SK-N-SH treated with all-trans-retinoic acid at 6 μM for 48 hours (cell line): ENCODE measurements around the gene ABCG4.

ENCODE experiments used
- ARNTL ChIP-seq: fragments of 450-650 bp; formaldehyde crosslinking; IDR thresholded peaks from 2 replicates; pipeline ENCODE4 v1.5.0; 2020; ENCODE audit warnings: low read depth, mild to moderate bottlenecking, moderate library complexity, borderline replicate concordance
- BACH2 ChIP-seq: fragments of 250-450 bp; sonication (Bioruptor Pico); IDR thresholded peaks from 2 replicates; pipeline ENCODE4 v1.9.0; 2021; ENCODE audit warnings: mild to moderate bottlenecking, borderline replicate concordance
- CREB5 ChIP-seq: fragments of 250-450 bp; sonication (Bioruptor Pico); IDR thresholded peaks from 2 replicates; pipeline ENCODE4 v1.5.1; 2020; ENCODE audit warnings: low read depth, mild to moderate bottlenecking, moderate library complexity
- ESRRG ChIP-seq: fragments of 250-450 bp; sonication (Bioruptor Pico); IDR thresholded peaks from 2 replicates; pipeline ENCODE4 v1.6.1; 2021; ENCODE audit warnings: mild to moderate bottlenecking
- GLIS3 ChIP-seq: fragments of 250-450 bp; sonication (Bioruptor Pico); IDR thresholded peaks from 2 replicates; pipeline ENCODE4 v1.5.0; 2020; ENCODE audit warnings: mild to moderate bottlenecking, moderate library complexity
- ISL1 ChIP-seq: fragments of 250-450 bp; sonication (Bioruptor Pico); IDR thresholded peaks from 2 replicates; pipeline ENCODE4 v2.1.2; 2022; ENCODE audit warnings: mild to moderate bottlenecking, moderate library complexity
- PATZ1 ChIP-seq: fragments of 250-450 bp; sonication (Bioruptor Pico); IDR thresholded peaks from 2 replicates; pipeline ENCODE4 v1.8.0; 2020; ENCODE audit warnings: mild to moderate bottlenecking, moderate library complexity, borderline replicate concordance
- TSHZ2 ChIP-seq: fragments of 250-450 bp; sonication (Bioruptor Pico); IDR thresholded peaks from 2 replicates; pipeline ENCODE4 v1.5.0; 2020; ENCODE audit warnings: mild to moderate bottlenecking, moderate library complexity
- ZC3H10 ChIP-seq: fragments of 250-450 bp; sonication (Bioruptor Pico); IDR thresholded peaks from 2 replicates; pipeline ENCODE4 v1.5.1; 2021; ENCODE audit warnings: mild to moderate bottlenecking, moderate library complexity
- ZFP30 ChIP-seq: fragments of 450-650 bp; formaldehyde crosslinking; IDR thresholded peaks from 2 replicates; pipeline ENCODE4 v1.5.0; 2022; ENCODE audit warnings: mild to moderate bottlenecking, moderate library complexity
- ZNF70 ChIP-seq: fragments of 450-650 bp; formaldehyde crosslinking; IDR thresholded peaks from 2 replicates; pipeline ENCODE4 v1.5.0; 2020; ENCODE audit warnings: mild to moderate bottlenecking, moderate library complexity
- TF ChIP-seq, protein P1 (sequence below): fragments of 250-450 bp; sonication (Bioruptor Pico); IDR thresholded peaks from 2 replicates; pipeline ENCODE4 v1.5.1; 2021; ENCODE audit warnings: mild to moderate bottlenecking, moderate library complexity

DNA sequence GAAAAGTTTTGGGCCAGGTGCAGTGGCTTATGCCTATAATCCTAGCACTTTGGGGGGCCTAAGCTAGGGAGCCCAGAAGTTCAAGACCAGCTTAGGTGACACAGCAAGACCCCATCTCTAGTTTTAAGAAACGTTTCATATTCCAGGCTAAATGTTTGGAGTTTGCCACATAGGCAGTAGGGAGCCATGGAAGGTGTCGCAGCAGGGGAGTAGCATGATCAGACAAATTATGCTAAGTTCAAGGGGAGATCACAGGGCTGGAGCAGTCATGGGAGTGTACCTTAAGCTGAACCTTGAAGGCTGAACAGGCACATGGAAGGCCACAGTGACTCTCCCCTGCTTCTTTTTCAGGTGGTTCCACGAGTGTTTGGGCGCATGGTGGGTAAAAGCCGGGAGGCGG is 30.5 kb downstream of the ABCG4 start:
- TF ChIP-seq ARNTL (CRISPR knock-in tag) (no peak), ISL1 (CRISPR knock-in tag) (no peak), ESRRG (CRISPR knock-in tag) (no peak), CREB5 (CRISPR knock-in tag) (no peak), ZNF70 (CRISPR knock-in tag) (no peak), ZC3H10 (CRISPR knock-in tag) (no peak), PATZ1 (no peak), TSHZ2 (CRISPR knock-in tag) (no peak), BACH2 (CRISPR knock-in tag) (no peak), ZFP30 (CRISPR knock-in tag) (no peak), GLIS3 (CRISPR knock-in tag) (no peak)
- TF ChIP-seq, protein P1, sequence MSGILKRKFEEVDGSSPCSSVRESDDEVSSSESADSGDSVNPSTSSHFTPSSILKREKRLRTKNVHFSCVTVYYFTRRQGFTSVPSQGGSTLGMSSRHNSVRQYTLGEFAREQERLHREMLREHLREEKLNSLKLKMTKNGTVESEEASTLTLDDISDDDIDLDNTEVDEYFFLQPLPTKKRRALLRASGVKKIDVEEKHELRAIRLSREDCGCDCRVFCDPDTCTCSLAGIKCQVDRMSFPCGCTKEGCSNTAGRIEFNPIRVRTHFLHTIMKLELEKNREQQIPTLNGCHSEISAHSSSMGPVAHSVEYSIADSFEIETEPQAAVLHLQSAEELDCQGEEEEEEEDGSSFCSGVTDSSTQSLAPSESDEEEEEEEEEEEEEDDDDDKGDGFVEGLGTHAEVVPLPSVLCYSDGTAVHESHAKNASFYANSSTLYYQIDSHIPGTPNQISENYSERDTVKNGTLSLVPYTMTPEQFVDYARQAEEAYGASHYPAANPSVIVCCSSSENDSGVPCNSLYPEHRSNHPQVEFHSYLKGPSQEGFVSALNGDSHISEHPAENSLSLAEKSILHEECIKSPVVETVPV (CRISPR knock-in tag) = no peak
